ENCODE measurements around the gene ARHGEF26.

Gene ARHGEF26

DNA sequence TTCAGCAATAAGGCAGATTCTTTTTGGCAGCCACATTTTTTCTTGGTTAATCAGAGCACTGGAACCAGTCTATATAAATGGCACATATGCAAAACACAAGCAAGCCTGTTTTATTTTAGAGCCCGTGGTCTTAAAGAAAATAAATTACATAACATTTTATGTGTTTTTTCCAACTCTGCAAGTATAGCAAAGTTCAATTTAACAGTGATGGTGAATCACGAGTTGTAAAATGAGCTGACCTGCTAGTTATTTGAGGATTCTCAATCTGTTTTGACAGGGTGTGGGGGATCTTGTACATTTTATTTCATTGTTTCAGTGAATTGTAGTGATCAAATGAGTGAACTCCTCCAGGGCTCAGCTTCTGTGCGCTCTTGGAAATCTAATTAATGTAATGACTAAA lies 2.7 kb downstream of the ARHGEF26 start (continued):
- no peak for TF ChIP-seq TSHZ2 (CRISPR knock-in tag; IDR thresholded peaks at IDR 0.05)

GRCh38 chr3:154125378-154126030 lies 4.3 kb downstream of the ARHGEF26 start:
- ATAC-seq = no peak
- TF ChIP-seq ARNTL (CRISPR knock-in tag; IDR thresholded peaks at IDR 0.05; ENCODE audit: borderline replicate concordance, low read depth) = no peak
- TF ChIP-seq, protein P1, sequence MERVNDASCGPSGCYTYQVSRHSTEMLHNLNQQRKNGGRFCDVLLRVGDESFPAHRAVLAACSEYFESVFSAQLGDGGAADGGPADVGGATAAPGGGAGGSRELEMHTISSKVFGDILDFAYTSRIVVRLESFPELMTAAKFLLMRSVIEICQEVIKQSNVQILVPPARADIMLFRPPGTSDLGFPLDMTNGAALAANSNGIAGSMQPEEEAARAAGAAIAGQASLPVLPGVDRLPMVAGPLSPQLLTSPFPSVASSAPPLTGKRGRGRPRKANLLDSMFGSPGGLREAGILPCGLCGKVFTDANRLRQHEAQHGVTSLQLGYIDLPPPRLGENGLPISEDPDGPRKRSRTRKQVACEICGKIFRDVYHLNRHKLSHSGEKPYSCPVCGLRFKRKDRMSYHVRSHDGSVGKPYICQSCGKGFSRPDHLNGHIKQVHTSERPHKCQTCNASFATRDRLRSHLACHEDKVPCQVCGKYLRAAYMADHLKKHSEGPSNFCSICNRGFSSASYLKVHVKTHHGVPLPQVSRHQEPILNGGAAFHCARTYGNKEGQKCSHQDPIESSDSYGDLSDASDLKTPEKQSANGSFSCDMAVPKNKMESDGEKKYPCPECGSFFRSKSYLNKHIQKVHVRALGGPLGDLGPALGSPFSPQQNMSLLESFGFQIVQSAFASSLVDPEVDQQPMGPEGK (CRISPR knock-in tag; IDR thresholded peaks at IDR 0.05; ENCODE audit: borderline replicate concordance) = no peak
- TF ChIP-seq TCF4 (CRISPR knock-in tag; IDR thresholded peaks at IDR 0.05; ENCODE audit: borderline replicate concordance) = no peak
- TF ChIP-seq TSHZ2 (CRISPR knock-in tag; IDR thresholded peaks at IDR 0.05) = no peak
- TF ChIP-seq SNAI2 (CRISPR knock-in tag; IDR thresholded peaks at IDR 0.05) = no peak
- no peak for TF ChIP-seq ZFP3 (CRISPR knock-in tag; IDR thresholded peaks at IDR 0.05)
- TF ChIP-seq ZNF8 (CRISPR knock-in tag; IDR thresholded peaks at IDR 0.05) = no peak
- no peak for TF ChIP-seq ESRRG (CRISPR knock-in tag; IDR thresholded peaks at IDR 0.05)
- TF ChIP-seq, protein P2, sequence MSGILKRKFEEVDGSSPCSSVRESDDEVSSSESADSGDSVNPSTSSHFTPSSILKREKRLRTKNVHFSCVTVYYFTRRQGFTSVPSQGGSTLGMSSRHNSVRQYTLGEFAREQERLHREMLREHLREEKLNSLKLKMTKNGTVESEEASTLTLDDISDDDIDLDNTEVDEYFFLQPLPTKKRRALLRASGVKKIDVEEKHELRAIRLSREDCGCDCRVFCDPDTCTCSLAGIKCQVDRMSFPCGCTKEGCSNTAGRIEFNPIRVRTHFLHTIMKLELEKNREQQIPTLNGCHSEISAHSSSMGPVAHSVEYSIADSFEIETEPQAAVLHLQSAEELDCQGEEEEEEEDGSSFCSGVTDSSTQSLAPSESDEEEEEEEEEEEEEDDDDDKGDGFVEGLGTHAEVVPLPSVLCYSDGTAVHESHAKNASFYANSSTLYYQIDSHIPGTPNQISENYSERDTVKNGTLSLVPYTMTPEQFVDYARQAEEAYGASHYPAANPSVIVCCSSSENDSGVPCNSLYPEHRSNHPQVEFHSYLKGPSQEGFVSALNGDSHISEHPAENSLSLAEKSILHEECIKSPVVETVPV (CRISPR knock-in tag; IDR thresholded peaks at IDR 0.05) = no peak
- no peak for TF ChIP-seq ISL1 (CRISPR knock-in tag; IDR thresholded peaks at IDR 0.05)
- TF ChIP-seq, protein P3, sequence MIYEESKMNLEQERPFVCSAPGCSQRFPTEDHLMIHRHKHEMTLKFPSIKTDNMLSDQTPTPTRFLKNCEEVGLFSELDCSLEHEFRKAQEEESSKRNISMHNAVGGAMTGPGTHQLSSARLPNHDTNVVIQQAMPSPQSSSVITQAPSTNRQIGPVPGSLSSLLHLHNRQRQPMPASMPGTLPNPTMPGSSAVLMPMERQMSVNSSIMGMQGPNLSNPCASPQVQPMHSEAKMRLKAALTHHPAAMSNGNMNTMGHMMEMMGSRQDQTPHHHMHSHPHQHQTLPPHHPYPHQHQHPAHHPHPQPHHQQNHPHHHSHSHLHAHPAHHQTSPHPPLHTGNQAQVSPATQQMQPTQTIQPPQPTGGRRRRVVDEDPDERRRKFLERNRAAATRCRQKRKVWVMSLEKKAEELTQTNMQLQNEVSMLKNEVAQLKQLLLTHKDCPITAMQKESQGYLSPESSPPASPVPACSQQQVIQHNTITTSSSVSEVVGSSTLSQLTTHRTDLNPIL (CRISPR knock-in tag; IDR thresholded peaks at IDR 0.05; ENCODE audit: low read depth) = no peak
- TF ChIP-seq ZFP30 (CRISPR knock-in tag; IDR thresholded peaks at IDR 0.05) = no peak
- TF ChIP-seq TOX (CRISPR knock-in tag; IDR thresholded peaks at IDR 0.05; ENCODE audit: borderline replicate concordance) = no peak
- no peak for TF ChIP-seq GLIS3 (CRISPR knock-in tag; IDR thresholded peaks at IDR 0.05)
- TF ChIP-seq OSR1 (CRISPR knock-in tag; IDR thresholded peaks at IDR 0.05) = no peak
- no peak for TF ChIP-seq POU6F1 (CRISPR knock-in tag; IDR thresholded peaks at IDR 0.05; ENCODE audit: borderline replicate concordance, low read depth)
- no peak for TF ChIP-seq ZC3H10 (CRISPR knock-in tag; IDR thresholded peaks at IDR 0.05)
- no peak for TF ChIP-seq PPARA (CRISPR knock-in tag; IDR thresholded peaks at IDR 0.05; ENCODE audit: borderline replicate concordance)
- no peak for TF ChIP-seq ZNF70 (CRISPR knock-in tag; IDR thresholded peaks at IDR 0.05)
